ENCODE data around the gene DCLK2.

The DCLK2 gene

GRCh38 chr4:150069353-150069752 lies 8.9 kb upstream of the DCLK2 start:
- no peak for DNase-seq (ENCODE audit: low read depth)

- no peak for DNase-seq (ENCODE audit: low read depth)
These were observed 7.6 kb upstream of the DCLK2 start for GRCh38 chr4:150070464-150071170.

- no peak for DNase-seq (ENCODE audit: low read depth)
These were observed 5.8 kb upstream of the DCLK2 start for GRCh38 chr4:150072471-150072870.

- DNase-seq (ENCODE audit: low read depth) = no peak
These were observed 5.1 kb upstream of the DCLK2 start for GRCh38 chr4:150072906-150073714.

GRCh38 chr4:150074064-150074463 lies 4.2 kb upstream of the DCLK2 start:
- no peak for DNase-seq (ENCODE audit: low read depth)

GRCh38 chr4:150078579-150079080 lies 385 bp downstream of the DCLK2 start:
- DNase-seq (ENCODE audit: low read depth) = no peak

GRCh38 chr4:150079081-150079581 lies 886 bp downstream of the DCLK2 start:
- DNase-seq (ENCODE audit: low read depth) = no peak

GRCh38 chr4:150080337-150080736 lies 2.1 kb downstream of the DCLK2 start:
- DNase-seq (ENCODE audit: low read depth) = no peak

- no peak for DNase-seq (ENCODE audit: low read depth)
These were observed 2.6 kb downstream of the DCLK2 start for GRCh38 chr4:150080875-150081274.

GRCh38 chr4:150082241-150082640 lies 4.0 kb downstream of the DCLK2 start:
- no peak for DNase-seq (ENCODE audit: low read depth)

- DNase-seq (ENCODE audit: low read depth) = no peak
These were observed 8.8 kb downstream of the DCLK2 start for GRCh38 chr4:150087006-150087405.

GRCh38 chr4:150089732-150090131 lies 11.5 kb downstream of the DCLK2 start:
- no peak for DNase-seq (ENCODE audit: low read depth)

- DNase-seq (ENCODE audit: low read depth) = no peak
These were observed 12.6 kb downstream of the DCLK2 start for GRCh38 chr4:150090836-150091235.

- no peak for DNase-seq (ENCODE audit: low read depth)
These were observed 16.4 kb downstream of the DCLK2 start for GRCh38 chr4:150094676-150095075.

- no peak for DNase-seq (ENCODE audit: low read depth)
These were observed 18.4 kb downstream of the DCLK2 start for GRCh38 chr4:150096625-150097024.

- DNase-seq (ENCODE audit: low read depth) = no peak
These were observed 20.0 kb downstream of the DCLK2 start for GRCh38 chr4:150098214-150098613.

- no peak for DNase-seq (ENCODE audit: low read depth)
These were observed 26.3 kb downstream of the DCLK2 start for GRCh38 chr4:150104404-150105027.

- DNase-seq (ENCODE audit: low read depth) = no peak
These were observed 28.6 kb downstream of the DCLK2 start for GRCh38 chr4:150106886-150107285.

GRCh38 chr4:150108691-150109090 lies 30.4 kb downstream of the DCLK2 start:
- DNase-seq (ENCODE audit: low read depth) = no peak

- no peak for DNase-seq (ENCODE audit: low read depth)
These were observed 36.4 kb downstream of the DCLK2 start for GRCh38 chr4:150114641-150115040.

GRCh38 chr4:150115851-150116250 lies 37.6 kb downstream of the DCLK2 start:
- DNase-seq (ENCODE audit: low read depth) = no peak

GRCh38 chr4:150116506-150116905 lies 38.3 kb downstream of the DCLK2 start:
- DNase-seq (ENCODE audit: low read depth) = no peak

GRCh38 chr4:150117094-150117493 lies 38.8 kb downstream of the DCLK2 start:
- DNase-seq (ENCODE audit: low read depth) = no peak
